HepG2 (cell line): ENCODE data around the gene NR2F1-AS1. TPM values are rescaled to one million over a fixed set of nuclear protein-coding genes. Genes with fewer than 3 reads are reported as not detected.
A peak's percentile ranks its signal among the peaks of the same experiment; 100 is the strongest.

ENCODE experiments used
- ATAC-seq: fragments of 200-7000 bp; cut with Tn5 transposase; 3 replicates; pipeline ENCODE4 v1.9.1; 2020; ENCODE audit warnings: mild to moderate bottlenecking, moderate library complexity
- BruUV-seq: library from RNA; stranded (reverse); fragments of 400-500 nt; replicated peaks from 2 replicates; lab custom pipeline; 2021; lab: Mats Ljungman, UMichigan
- CTCF ChIA-PET: fragments of 300-600 bp; formaldehyde crosslinking; extraction: SDS; loops from one replicate; lab custom pipeline; 2021; ENCODE audit warnings: low total read pairs, inconsistent platforms, low intra/inter-chr PET ratio; lab: Yijun Ruan, JAX
- POLR2A ChIA-PET: fragments of 350-600 bp; sonication (Branson Sonifier 250); formaldehyde crosslinking; loops from one replicate; lab custom pipeline; 2020; ENCODE audit warnings: antibody characterized with exemption, inconsistent platforms; lab: Yijun Ruan, JAX
- DNase-seq: peaks from one replicate; pipeline ENCODE4 v3.0.0-alpha.2; 2015; ENCODE audit warnings: low spot score
- FAIRE-seq: peaks from 3 replicates; lab custom pipeline; 2011; peaks lifted over from hg19 to GRCh38; lab: Jason Lieb, UNC
- H2AFZ ChIP-seq: one replicate; pipeline ENCODE4 v1.6.1; 2011; ENCODE audit warnings: low read length, inconsistent platforms
- H3K27ac ChIP-seq: fragments of 300-600 bp; 3 replicates; pipeline ENCODE4 v1.8.0; 2011; ENCODE audit warnings: mixed run types, mild to moderate bottlenecking, mixed read lengths, low read length, inconsistent platforms; ENCODE audit not compliant: insufficient read depth; ENCODE audit errors: extremely low read length
- H3K27me3 ChIP-seq, 2 experiments: fragments of 200-600 bp in 1 of 2; 2 replicates in 1 of 2; 3 replicates in 1 of 2; pipeline versions ENCODE4 v1.6.0 to v1.8.0; 2011; ENCODE audit warnings: low read length in 2 of 2, mild to moderate bottlenecking in 2 of 2, moderate library complexity in 2 of 2, inconsistent platforms in 1 of 2; ENCODE audit not compliant: insufficient read depth in 2 of 2, control insufficient read depth in 1 of 2
- H3K36me3 ChIP-seq, 2 experiments: fragments of 200-600 bp in 1 of 2; replicated peaks in 1 of 2; 2 replicates in 1 of 2; 3 replicates in 1 of 2; pipeline versions ENCODE4 v1.5.1 to v1.8.0; 2011; ENCODE audit warnings: low read length in 2 of 2, inconsistent platforms in 1 of 2; ENCODE audit not compliant: insufficient read depth in 2 of 2, control insufficient read depth in 1 of 2
- H3K4me1 ChIP-seq: 2 replicates; pipeline ENCODE4 v1.5.1; 2012; ENCODE audit warnings: low read length, inconsistent platforms; ENCODE audit not compliant: insufficient read depth
- H3K4me2 ChIP-seq: 2 replicates; pipeline ENCODE4 v1.6.0; 2011; ENCODE audit warnings: low read depth, low read length, inconsistent platforms
- H3K4me3 ChIP-seq, 3 experiments: fragments of 200-600 bp in 1 of 3; sonication (generic), shearing (Covaris generic) in 1 of 3; replicated peaks in 1 of 3; 2 replicates each; pipeline ENCODE4 v1.5.1; 2011 to 2016; ENCODE audit warnings: low read length in 3 of 3, inconsistent platforms in 2 of 3, low read depth in 2 of 3, mild to moderate bottlenecking in 2 of 3, control low read depth in 1 of 3, mixed read lengths in 1 of 3; ENCODE audit not compliant: insufficient read depth in 1 of 3
- H3K79me2 ChIP-seq: one replicate; pipeline ENCODE4 v1.6.1; 2011; ENCODE audit warnings: low read length, inconsistent platforms; ENCODE audit not compliant: insufficient read depth
- H3K9ac ChIP-seq: 2 replicates; pipeline ENCODE4 v1.6.0; 2011; ENCODE audit warnings: mild to moderate bottlenecking, low read depth, low read length, inconsistent platforms; ENCODE audit not compliant: insufficient read depth
- H3K9me3 ChIP-seq: 2 replicates; pipeline ENCODE4 v1.5.1; 2012; ENCODE audit warnings: mild to moderate bottlenecking, low read length
- H4K20me1 ChIP-seq: 2 replicates; pipeline ENCODE4 v1.6.0; 2011; ENCODE audit warnings: inconsistent platforms, mild to moderate bottlenecking, low read length, moderate library complexity; ENCODE audit not compliant: insufficient read depth
- CEBPB ChIP-seq: IDR thresholded peaks from 2 replicates; pipeline ENCODE4 v1.6.1; 2011; ENCODE audit warnings: low read depth, low read length, improper control_type of control experiment, borderline replicate concordance
- FOXK1 ChIP-seq: sonication (generic); formaldehyde crosslinking; IDR thresholded peaks from 2 replicates; pipeline ENCODE4 v1.4.0; 2020; ENCODE audit warnings: low read depth, missing genetic modification reagents, borderline replicate concordance
- GLMP ChIP-seq: sonication (generic); formaldehyde crosslinking; IDR thresholded peaks from 2 replicates; pipeline ENCODE4 v1.9.0; 2021; ENCODE audit warnings: missing genetic modification reagents, mild to moderate bottlenecking, borderline replicate concordance
- ZBTB4 ChIP-seq: sonication (generic); formaldehyde crosslinking; IDR thresholded peaks from 2 replicates; pipeline ENCODE4 v1.4.0; 2020; ENCODE audit warnings: missing genetic modification reagents, mild to moderate bottlenecking, borderline replicate concordance
- ZNF282 ChIP-seq: fragments of 450-650 bp; IDR thresholded peaks from 2 replicates; pipeline ENCODE4 v1.6.1; 2018; ENCODE audit not compliant: partially characterized antibody
- ZNF557 ChIP-seq: sonication (generic); formaldehyde crosslinking; IDR thresholded peaks from 2 replicates; pipeline ENCODE4 v1.4.0; 2020; ENCODE audit warnings: missing genetic modification reagents
- ZNF670 ChIP-seq: sonication (generic); formaldehyde crosslinking; IDR thresholded peaks from 2 replicates; pipeline ENCODE4 v1.8.0; 2022; ENCODE audit warnings: mild to moderate bottlenecking, missing genetic modification reagents, borderline replicate concordance
- ZNF724P ChIP-seq: sonication (generic); formaldehyde crosslinking; IDR thresholded peaks from 2 replicates; pipeline ENCODE4 v1.8.0; 2022; ENCODE audit warnings: missing genetic modification reagents, borderline replicate concordance
- ZNF784 ChIP-seq: sonication (generic); formaldehyde crosslinking; IDR thresholded peaks from 2 replicates; pipeline ENCODE4 v1.5.1; 2020; ENCODE audit warnings: missing genetic modification reagents, mild to moderate bottlenecking, borderline replicate concordance
- ZNF891 ChIP-seq: sonication (generic); formaldehyde crosslinking; IDR thresholded peaks from 2 replicates; pipeline ENCODE4 v1.5.0; 2020; ENCODE audit warnings: mild to moderate bottlenecking, missing genetic modification reagents
- WGBS: methylation state at CpG from one replicate; pipeline ENCODE4 v1.1.6; 2017; ENCODE audit warnings: low lambda C conversion rate; 5-methylcytosine and 5-hydroxymethylcytosine counted together
- in situ Hi-C: cut with HindIII; loops from 2 replicates; pipeline ENCODE4 v1.10.0; 2017; ENCODE audit warnings: low pct_unique_long_range_greater_than_20kb; ENCODE audit not compliant: extremely low pct_ligation_motif_present
- intact Hi-C: fragments of 100-400 bp; cut with micrococcal nuclease; formaldehyde crosslinking; loops from one replicate; pipeline ENCODE4 v1.10.0; 2022; ENCODE audit not compliant: unreplicated experiment
- polyA plus RNA-seq, 8 experiments: library from polyadenylated mRNA; depleted of rRNA in 3 of 8; stranded (reverse) in 7 of 8; unstranded in 1 of 8; fragments of >200 nt; fragmentation: Illumina TruSeq in 4 of 8; extraction: Trizol in 4 of 8; gene quantifications; 2 replicates each; pipeline versions ENCODE4 v1.2.1 to v1.2.3, GENCODE V29; 2011 to 2016; ENCODE audit warnings: low read depth in 4 of 8, missing spikeins in 1 of 8, mixed read lengths in 1 of 8; ENCODE audit not compliant: insufficient read depth in 1 of 8
- total RNA-seq, 5 experiments: library from RNA; depleted of rRNA; stranded (reverse); fragments of >200 nt; fragmentation: Illumina TruSeq; extraction: Trizol; gene quantifications; 2 replicates each; pipeline ENCODE4 v1.2.3, GENCODE V29; 2016; ENCODE audit warnings: low read depth in 1 of 5

The NR2F1-AS1 gene
- total and polyA plus RNA-seq, 2 of the 13 experiments (the other 11 are each of a cell fraction or from before 2014, with no cell fraction given), result 2.8 TPM

- TF ChIP-seq ZNF282 (no peak), ZNF891 (CRISPR knock-in tag) (no peak), FOXK1 (CRISPR knock-in tag) (no peak), ZBTB4 (no peak), GLMP (CRISPR knock-in tag) (no peak), ZNF557 (CRISPR knock-in tag) (no peak), ZNF670 (CRISPR knock-in tag) (no peak), ZNF784 (no peak)
Measured at GRCh38 chr5:93399675-93400074, 181.3 kb downstream of the NR2F1-AS1 start (continued).

- H3K4me3 ChIP-seq, result no peak overlapping the region
- ChIA-PET POLR2A (no interaction called here), CTCF (no interaction called here)
- no peak overlapping the region for H3K27ac ChIP-seq
- WGBS, result 100% methylated on average over 1 of the region's 1 CpG
- no peak overlapping the region for H3K9ac ChIP-seq
- BruUV-seq, result no TSS peak
- TF ChIP-seq CEBPB (peak; percentile 69; the same call in 1 of the 2 replicates), ZNF724P (CRISPR knock-in tag) (no peak)
- no peaks in the 10 kb centered on the region for H4K20me1 ChIP-seq
- H3K79me2 ChIP-seq, result no peaks in the 10 kb centered on the region
- H3K36me3 ChIP-seq, result no peaks in the 10 kb centered on the region
- peaks cover 1 to 4% of the 10 kb centered on the region in 2 experiments; a peak in 2 of 5 replicates for H3K27me3 ChIP-seq
- DNase-seq, result no peak
- no peak for FAIRE-seq
- H3K4me1 ChIP-seq, result no peaks in the 10 kb centered on the region; the same call in 1 of the 2 replicates
- intact Hi-C loops (no loop called here), in situ Hi-C loops (no loop called here)
- no peak overlapping the region for H3K4me2 ChIP-seq
- H2AFZ ChIP-seq, result no peak overlapping the region
- H3K9me3 ChIP-seq, result peaks cover 15% of the 10 kb centered on the region
- ATAC-seq, result no peak
Measured at GRCh38 chr5:93395971-93396379, 185.0 kb downstream of the NR2F1-AS1 start.
